Stimulated activated CD8-positive, alpha-beta memory T cell treated with anti-CD3 and anti-CD28 coated beads, Interleukin-2, amount 100 ng/mL, for 1 hour (primary cell): ENCODE data around the gene L3MBTL4.

ENCODE experiments used
- DNase-seq, 2 donors: peaks; one replicate each; pipeline ENCODE4 v3.0.0-alpha.2; 2020; ENCODE audit warnings: low read depth in 2 of 2

The L3MBTL4 gene

GRCh38 chr18:6363216-6363615 is 51.5 kb downstream of the L3MBTL4 start:
- no peak for DNase-seq

DNA sequence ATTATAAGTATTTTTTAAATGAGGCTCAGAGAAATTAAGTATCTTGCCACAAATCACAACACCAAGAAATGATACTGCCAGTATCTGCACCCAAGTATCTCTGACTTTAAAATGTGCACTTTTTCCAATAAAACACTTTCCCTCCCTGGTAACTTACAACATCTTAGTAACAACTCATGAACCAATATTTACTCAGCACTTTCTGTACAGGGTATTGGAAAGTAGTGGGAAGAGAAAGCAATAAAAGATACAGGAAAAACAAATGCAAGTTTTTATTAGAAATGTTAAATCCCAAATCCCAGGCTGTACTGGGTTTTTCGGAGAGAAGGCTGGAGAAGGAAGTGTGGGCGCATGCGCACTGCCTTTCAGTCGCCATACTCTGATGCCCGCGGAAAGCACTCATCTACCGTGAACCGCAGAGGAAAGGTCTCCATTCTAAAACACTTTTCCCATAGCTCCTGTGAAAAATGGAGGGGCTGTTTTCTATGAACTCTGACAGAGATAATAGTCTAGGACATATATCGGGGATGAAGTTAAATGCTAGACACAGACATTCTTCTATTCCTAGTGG is 52.1 kb downstream of the L3MBTL4 start:
- no peak for DNase-seq

GRCh38 chr18:6357668-6358067 is 57.0 kb downstream of the L3MBTL4 start:
- DNase-seq: no peak

DNA sequence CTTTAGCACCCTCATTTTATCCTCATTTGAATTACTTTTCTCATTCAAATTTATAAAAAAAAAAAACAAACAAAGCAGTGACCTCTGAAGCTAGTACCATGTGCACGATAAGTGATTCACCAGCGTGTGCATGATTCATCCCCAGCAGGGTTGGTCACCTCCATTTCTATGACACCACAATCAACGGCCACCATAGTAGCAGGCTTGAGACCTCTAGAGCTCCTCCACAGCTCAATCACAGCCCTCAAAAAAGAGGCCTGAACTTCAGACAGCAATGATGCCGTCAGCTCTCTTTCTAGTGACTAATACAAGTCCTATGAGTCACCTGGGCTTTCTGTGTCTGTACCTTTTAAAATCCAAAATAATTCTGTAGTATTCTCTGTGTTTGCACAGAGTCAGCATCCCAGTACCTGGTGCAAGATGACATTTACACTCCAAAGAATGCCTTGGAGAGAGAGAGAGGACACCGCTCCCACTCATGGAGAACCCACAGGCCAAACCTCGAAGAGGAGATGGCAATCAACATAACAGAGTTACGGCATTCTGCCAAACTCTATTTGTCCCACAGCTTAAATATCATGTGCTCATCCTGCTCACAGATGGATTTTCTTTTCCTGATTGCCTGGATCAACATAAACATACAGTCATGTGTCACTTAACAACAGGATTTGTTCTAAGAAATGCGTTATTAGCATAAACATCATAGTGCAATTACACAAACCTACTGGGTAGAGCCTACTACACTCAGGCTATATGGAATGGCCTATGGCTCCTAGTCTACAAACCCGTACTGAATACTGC is 58.7 kb downstream of the L3MBTL4 start:
- DNase-seq: no peak

DNA sequence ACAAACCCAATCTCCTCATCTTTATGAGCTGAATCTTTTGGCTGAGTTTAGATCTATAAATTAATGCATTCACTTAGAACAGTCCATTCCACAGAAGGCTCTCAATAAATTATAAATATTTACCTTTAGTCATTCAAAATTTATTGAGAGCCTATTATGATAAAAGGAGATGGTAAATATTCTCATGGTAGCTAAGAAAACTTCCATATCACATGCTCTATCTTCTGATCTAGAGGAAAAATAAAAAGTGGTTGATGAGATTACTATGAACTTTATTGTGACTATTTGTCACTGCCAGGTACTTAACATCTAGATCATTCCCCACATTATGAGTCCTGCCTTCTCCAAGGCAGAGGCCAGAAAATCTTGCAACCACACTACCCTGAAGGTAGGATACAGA is 62.4 kb downstream of the L3MBTL4 start:
- no peak for DNase-seq

GRCh38 chr18:6342990-6343389 is 71.7 kb downstream of the L3MBTL4 start:
- DNase-seq: no peak

GRCh38 chr18:6341709-6342108 is 73.0 kb downstream of the L3MBTL4 start:
- DNase-seq: no peak

DNA sequence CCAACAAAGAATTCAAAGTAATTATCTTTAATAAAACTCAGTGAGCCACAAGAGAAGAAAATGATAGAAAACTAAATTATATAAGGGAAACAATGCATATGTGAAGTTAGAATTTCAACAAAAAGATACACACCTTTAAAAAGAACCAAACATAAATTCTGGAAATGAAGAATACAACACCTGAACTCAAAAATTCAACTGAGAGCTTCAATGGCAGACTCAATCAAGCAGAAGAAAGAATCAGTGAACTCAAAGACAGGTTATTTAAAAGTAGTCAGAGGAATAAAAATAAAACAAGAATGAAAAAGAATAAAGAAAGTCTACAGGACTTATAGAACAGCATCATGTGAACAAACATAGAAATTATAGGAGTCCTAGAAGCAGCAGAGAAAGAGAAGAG is 73.4 kb downstream of the L3MBTL4 start:
- no peak for DNase-seq

DNA sequence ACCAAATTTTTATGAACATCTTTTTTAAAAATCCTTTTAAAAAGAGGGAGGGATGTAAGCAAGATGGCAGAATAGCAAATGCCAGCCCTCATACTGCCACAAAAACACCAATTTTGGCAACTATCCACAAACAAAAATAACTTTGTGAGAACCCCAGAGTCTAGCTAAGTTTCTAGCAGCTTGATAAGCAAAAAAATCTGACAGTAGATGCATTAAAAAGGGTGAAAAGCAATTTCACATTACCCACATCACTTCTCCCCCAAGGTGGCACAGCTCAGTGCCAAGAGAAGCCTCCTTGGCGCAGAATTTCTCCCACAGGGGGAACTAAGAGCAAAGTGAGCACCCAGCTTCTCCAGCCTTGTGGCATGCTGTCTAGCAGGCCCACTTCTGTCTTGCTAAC is 74.6 kb downstream of the L3MBTL4 start:
- DNase-seq: no peak

DNA sequence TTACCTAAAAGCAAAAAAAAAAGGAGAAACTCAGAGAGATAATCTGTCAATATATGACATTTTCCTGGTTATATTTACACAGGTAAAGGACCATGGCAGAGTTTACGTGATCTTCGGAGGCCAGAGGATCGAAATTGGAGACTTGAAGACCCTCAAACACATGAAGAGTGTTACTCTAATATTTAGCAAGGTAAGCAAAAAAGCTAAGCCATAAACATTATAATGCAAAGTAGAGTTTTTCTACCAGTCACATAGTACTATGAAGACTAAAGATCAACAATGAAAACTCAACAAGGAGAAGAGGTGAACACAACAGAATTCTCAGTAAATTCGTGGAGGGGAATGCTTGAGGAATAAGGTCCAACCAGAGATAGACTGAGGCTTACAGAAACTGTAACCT is 78.5 kb downstream of the L3MBTL4 start:
- no peak for DNase-seq

- no peak for DNase-seq
Observed at GRCh38 chr18:6333981-6334380, 80.7 kb downstream of the L3MBTL4 start.

DNA sequence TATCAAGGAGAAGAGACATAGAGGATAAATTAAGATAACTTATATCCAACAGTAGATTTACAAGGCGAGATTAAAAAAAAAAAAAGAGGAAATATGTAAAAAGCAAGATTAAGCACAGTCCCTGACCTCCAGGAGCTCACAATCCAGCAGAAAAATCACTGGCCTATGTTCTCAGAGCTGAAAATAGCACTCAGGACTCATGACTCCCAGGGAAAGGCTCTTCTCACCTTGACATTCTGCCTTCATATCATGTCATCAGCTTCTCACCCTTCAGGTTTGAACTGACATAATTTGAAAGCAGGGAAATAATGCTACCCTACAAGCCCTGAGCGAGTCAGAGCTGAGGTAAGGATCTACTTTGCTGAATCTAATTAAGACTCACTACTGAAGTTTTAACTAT is 82.8 kb downstream of the L3MBTL4 start:
- no peak for DNase-seq

- no peak for DNase-seq
Observed at GRCh38 chr18:6330786-6331185, 83.9 kb downstream of the L3MBTL4 start.

DNA sequence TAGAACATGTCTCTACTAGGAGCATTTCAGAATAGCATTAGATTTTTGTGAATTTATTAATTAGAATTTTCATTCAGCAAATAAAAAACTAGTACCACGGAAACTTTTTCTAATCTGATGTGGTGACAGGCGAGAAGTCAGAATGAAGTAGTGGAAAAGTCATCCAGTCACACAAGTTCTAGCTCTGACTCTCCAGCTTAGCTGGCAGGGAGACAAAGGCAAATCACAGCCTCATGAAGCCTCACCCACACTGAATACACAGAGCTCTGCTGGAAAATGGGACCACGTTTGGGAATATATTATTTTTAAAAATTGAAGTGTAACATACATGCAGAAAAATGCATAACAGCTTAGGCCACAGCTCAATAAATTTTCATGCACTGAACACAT is 86.1 kb downstream of the L3MBTL4 start:
- no peak for DNase-seq

DNA sequence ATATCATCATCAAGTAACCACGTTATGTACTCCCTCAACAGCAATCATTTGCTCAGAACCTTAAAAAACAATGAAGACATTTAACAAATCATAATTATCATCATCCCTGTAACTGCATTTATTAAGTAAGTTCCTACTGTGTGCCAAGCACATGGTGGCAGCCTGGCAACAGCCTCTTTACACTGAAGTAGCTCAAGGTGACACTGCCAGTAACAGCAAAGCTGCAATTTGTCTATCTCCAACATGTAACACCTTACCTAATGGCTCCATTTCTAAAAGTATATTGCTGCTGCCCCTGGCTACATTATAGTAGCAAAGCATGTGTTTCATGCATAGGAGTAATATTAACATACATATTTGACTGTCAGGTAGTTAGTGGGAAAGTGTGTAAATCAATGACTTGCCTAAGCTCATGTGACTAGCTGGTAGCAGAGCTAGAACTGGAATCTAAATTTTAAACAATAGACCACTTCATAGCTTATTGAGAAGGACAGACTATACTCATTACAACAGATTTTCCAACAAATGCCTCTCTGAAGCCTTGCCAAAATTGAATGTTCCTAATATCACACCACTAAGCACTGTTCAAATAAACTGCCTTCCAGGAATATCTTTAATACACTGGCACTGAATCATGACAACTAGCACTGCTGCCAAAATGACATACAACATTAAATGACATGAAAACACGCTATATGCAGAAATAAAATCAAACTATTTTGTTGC is 86.7 kb downstream of the L3MBTL4 start:
- DNase-seq: no peak

DNA sequence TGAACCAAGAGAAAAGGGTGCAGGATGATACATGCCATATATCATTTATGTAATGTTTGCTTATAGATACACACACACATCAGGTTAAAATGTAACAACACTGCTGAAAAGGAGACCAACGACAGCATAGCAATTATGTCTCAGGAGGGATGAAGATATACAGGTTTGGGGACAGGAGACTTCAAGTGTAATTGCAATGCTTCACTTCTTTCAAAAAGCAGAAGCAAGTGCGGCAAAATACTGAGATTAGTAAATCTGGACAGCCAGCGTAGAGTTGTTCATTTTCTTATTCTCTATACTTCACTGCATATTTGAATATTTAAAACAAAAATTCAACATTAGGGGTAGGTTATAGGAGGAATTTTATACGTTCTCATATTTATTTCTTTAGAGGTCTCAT is 87.2 kb downstream of the L3MBTL4 start:
- DNase-seq: no peak

GRCh38 chr18:6326566-6326965 is 88.1 kb downstream of the L3MBTL4 start:
- DNase-seq: no peak

GRCh38 chr18:6323319-6323889 is 91.3 kb downstream of the L3MBTL4 start:
- no peak for DNase-seq

DNA sequence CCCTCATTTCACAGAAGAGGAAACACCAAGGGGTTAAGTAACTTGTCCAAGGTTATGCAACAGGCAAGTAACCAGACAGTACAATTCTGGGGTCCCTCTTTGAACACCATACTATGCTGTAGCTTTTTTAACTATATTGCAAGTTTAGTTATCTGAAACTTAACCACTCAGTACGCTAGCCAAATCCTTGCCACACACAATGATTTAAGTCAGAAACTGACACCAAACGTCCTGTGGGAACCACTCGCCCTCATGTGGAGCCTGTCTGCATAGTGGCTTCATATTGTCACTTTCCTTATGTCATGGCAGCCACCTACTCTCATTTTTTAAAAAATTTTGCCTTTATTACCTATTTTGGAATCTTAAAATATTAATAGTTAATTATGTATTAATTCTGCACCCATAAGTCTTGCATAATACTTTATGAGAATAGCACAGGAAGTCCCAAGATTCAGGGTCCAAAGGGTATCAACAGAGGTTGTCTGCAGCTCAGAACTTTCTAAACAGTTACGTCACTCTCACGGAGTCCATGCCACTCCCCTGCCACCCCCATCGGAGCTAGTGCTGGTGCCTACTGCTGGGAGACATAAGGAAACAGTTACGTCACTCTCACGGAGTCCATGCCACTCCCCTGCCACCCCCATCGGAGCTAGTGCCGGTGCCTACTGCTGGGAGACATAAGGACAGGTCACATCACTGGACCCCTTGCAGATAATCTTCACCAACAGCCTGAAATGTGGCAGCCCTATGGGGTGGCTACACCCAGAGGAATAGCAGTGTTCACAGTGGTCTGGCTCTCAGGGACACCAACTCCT is 99.0 kb downstream of the L3MBTL4 start:
- no peak for DNase-seq

GRCh38 chr18:6313415-6313814 is 101.3 kb downstream of the L3MBTL4 start:
- DNase-seq: no peak

DNA sequence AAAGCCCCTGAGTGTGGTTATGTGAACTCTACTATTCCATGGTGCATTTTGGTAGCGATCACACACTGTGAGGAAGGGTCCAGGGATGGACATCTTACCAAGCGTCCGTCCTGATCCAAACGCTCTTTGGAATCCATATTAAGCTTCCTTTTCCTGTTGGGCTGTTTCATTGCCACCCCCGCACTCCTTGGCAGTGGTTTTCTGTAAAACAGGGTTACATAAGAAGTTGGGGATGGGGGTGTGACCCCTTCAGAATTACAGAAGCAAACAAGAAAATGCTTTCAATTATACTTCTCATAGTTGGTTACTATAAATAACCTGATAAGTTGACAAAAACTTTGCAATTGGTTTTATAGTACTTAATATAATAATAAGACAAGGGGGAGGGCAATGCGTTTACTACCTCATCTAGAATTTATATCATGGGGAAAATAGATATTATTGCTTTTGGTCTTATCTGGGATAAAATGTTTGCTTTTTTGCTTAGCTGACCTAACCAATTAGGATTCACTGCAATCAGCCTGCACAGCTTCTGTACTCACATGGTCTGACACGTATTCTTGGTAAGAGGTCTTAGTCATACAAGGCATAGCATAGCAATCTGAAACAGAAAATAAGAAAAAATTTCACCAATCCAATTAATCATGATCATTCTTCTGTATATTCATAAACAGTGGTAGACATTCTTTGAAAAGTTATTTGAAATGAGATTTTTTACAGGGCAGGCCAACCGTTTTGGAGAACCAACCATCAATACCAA is 103.1 kb downstream of the L3MBTL4 start:
- DNase-seq: no peak
